ENCODE results near the gene PRRT1B.

GRCh38 chr9:131583836-131584555 lies 38.7 kb downstream of the PRRT1B start:
- TF ChIP-seq POLR2A (IDR thresholded peaks at IDR 0.05), result no peak
- no peak for TF ChIP-seq CTCF (IDR thresholded peaks at IDR 0.05)
